ENCODE measurements around the gene C17orf100. TPM values are rescaled to one million over a fixed set of nuclear protein-coding genes. Genes with fewer than 3 reads are reported as not detected.

The C17orf100 gene
- polyA plus RNA-seq, 2 of the 4 experiments (the other 2 are of a cell fraction), result 3.1 to 4.1 TPM

DNA sequence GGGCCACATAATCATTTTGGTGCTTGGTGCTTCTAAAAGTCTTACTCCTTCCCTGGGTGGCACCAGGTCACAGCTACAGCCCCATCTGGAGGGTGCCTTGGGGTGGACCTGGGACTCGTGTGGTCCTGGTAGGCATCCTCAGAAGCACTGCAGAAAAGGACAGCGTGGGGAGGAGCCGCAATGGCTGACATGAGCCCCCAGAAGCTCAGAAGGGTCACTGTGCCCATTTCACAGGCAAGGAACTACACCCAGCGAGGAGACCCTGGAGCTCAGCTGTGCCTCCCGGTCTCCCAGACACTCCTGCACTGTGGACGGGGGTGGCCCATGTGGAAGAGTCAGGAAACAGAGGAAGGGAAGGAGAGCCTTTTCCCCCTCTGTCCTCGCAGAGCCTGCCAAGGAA is 26.4 kb downstream of the C17orf100 start:
- Histone ChIP-seq H3K27ac (no peak overlapping the region), H3K4me3 (no peak overlapping the region), H3K9me3 (no peaks in the 10 kb centered on the region), H3K4me1 (peaks cover 10% of the 10 kb centered on the region; the same call in 2 of the 3 replicates), H3K4me2 (no peak overlapping the region)
- ATAC-seq, result no peak
- ChIA-PET POLR2A (interaction anchor here (0.6 kb wide), 1 partner anchor 14 kb away, joined by 7 read pairs; no protein-coding TSS in a partner anchor), CTCF (interaction anchor here (0.8 to 5.3 kb wide), 8 partner anchors 8 to 368 kb away, joined by 3 to 62 read pairs (median 4); no protein-coding TSS in a partner anchor)
- no peak for FAIRE-seq
- WGBS (ENCODE audit: missing lambda C conversion rate), result 54% methylated on average over 7 of the region's 7 CpGs
- TF ChIP-seq ZFP36 (IDR thresholded peaks at IDR 0.05; ENCODE audit: borderline replicate concordance, partially characterized antibody) (no peak), POLR2A (IDR thresholded peaks at IDR 0.05; ENCODE audit: low read length) (no peak), ELK1 (IDR thresholded peaks at IDR 0.05; ENCODE audit: low read depth, low read length) (no peak), KDM5A (IDR thresholded peaks at IDR 0.05) (no peak), NPAS2 (CRISPR knock-in tag; IDR thresholded peaks at IDR 0.05; ENCODE audit: borderline replicate concordance) (no peak), RCOR1 (IDR thresholded peaks at IDR 0.05; ENCODE audit: low read depth, low read length) (no peak), CHD2 (IDR thresholded peaks at IDR 0.05; ENCODE audit: low read length, partially characterized antibody) (no peak)
- DNase-seq (ENCODE audit: low read depth in 1 of 2, low spot score in 1 of 2), result no peak

DNA sequence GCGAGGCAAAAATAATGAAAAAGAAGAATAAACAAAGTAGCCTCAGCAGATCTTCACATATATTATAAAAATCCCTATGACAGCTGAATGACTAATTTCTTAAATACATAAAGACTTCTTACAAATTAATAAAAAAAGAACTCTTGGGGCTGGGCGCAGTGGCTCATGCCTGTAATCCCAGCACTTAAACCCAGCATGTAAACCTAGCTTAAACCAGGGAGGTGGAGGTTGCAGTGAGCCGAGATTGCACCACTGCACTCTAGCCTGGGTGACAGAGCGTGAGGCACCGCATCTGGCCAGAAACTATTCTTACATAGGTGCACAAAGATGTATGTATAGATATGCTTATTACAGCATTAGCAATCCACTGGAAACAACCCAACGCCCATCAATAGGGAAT is 27.7 kb downstream of the C17orf100 start:
- FAIRE-seq (no peak), DNase-seq (ENCODE audit: low read depth in 1 of 2, low spot score in 1 of 2) (no peak), ATAC-seq (no peak)
- no peak overlapping the region for H3K27ac ChIP-seq
- 32% methylated on average over 6 of the region's 6 CpGs for WGBS (ENCODE audit: missing lambda C conversion rate)
- H3K4me3 ChIP-seq, result no peak overlapping the region
- no peaks in the 10 kb centered on the region for H3K9me3 ChIP-seq
- ChIA-PET POLR2A (no interaction called here), CTCF (interaction anchor here (0.9 to 5.3 kb wide), 6 partner anchors 8 to 325 kb away, joined by 3 to 62 read pairs (median 4); no protein-coding TSS in a partner anchor)
- peaks cover 10% of the 10 kb centered on the region; the same call in 2 of the 3 replicates for H3K4me1 ChIP-seq
- TF ChIP-seq, protein P1, sequence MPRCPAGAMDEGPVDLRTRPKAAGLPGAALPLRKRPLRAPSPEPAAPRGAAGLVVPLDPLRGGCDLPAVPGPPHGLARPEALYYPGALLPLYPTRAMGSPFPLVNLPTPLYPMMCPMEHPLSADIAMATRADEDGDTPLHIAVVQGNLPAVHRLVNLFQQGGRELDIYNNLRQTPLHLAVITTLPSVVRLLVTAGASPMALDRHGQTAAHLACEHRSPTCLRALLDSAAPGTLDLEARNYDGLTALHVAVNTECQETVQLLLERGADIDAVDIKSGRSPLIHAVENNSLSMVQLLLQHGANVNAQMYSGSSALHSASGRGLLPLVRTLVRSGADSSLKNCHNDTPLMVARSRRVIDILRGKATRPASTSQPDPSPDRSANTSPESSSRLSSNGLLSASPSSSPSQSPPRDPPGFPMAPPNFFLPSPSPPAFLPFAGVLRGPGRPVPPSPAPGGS (IDR thresholded peaks at IDR 0.05), result no peak
- TF ChIP-seq ESRRA (IDR thresholded peaks at IDR 0.05; ENCODE audit: borderline replicate concordance, low read length), result no peak
- TF ChIP-seq, protein P2, sequence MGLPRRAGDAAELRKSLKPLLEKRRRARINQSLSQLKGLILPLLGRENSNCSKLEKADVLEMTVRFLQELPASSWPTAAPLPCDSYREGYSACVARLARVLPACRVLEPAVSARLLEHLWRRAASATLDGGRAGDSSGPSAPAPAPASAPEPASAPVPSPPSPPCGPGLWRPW (IDR thresholded peaks at IDR 0.05), result no peak
- no peak for TF ChIP-seq PBX3 (IDR thresholded peaks at IDR 0.05)
- no peak for TF ChIP-seq FOSB (CRISPR knock-in tag; IDR thresholded peaks at IDR 0.05)
- TF ChIP-seq NFE2L2 (conservative IDR thresholded peaks at IDR 0.05; ENCODE audit: low read length), result no peak
- no peak for TF ChIP-seq GATA3 (IDR thresholded peaks at IDR 0.05; ENCODE audit: borderline replicate concordance)
- no peak for TF ChIP-seq ELK1 (IDR thresholded peaks at IDR 0.05; ENCODE audit: low read depth, low read length)
- no peak for TF ChIP-seq RCOR1 (IDR thresholded peaks at IDR 0.05; ENCODE audit: low read depth, low read length)
- TF ChIP-seq HDAC2 (IDR thresholded peaks at IDR 0.05), result no peak
- no peak for TF ChIP-seq USF2 (IDR thresholded peaks at IDR 0.05)
- TF ChIP-seq TP53 (CRISPR knock-in tag; IDR thresholded peaks at IDR 0.05), result no peak
- H3K4me2 ChIP-seq, result peak overlapping the region; percentile 27; the same call in 2 of the 3 replicates

GRCh38 chr17:6681176-6681575 is 29.6 kb downstream of the C17orf100 start:
- Histone ChIP-seq H3K4me2 (no peak overlapping the region), H3K9me3 (no peaks in the 10 kb centered on the region), H3K27ac (no peak overlapping the region), H3K4me3 (no peak overlapping the region), H3K4me1 (peaks cover 10% of the 10 kb centered on the region; the same call in 2 of the 3 replicates)
- ATAC-seq, result no peak
- POLR2A ChIA-PET, result no interaction called here
- CTCF ChIA-PET, result interaction anchor here (0.6 to 4.4 kb wide), 6 partner anchors 10 to 323 kb away, joined by 3 to 35 read pairs (median 4); no protein-coding TSS in a partner anchor
- no peak for FAIRE-seq
- DNase-seq (ENCODE audit: low read depth in 1 of 2, low spot score in 1 of 2), result no peak
- 40% methylated on average over 4 of the region's 4 CpGs for WGBS (ENCODE audit: missing lambda C conversion rate)
- TF ChIP-seq SMC3 (IDR thresholded peaks at IDR 0.05) (no peak), JUN (IDR thresholded peaks at IDR 0.05) (no peak), SREBF2 (IDR thresholded peaks at IDR 0.05) (no peak), ZFP36 (IDR thresholded peaks at IDR 0.05; ENCODE audit: borderline replicate concordance, partially characterized antibody) (no peak), POLR2A (IDR thresholded peaks at IDR 0.05; ENCODE audit: low read length) (no peak), BHLHE40 (IDR thresholded peaks at IDR 0.05; ENCODE audit: low read depth, low read length) (no peak), CBX2 (IDR thresholded peaks at IDR 0.05; ENCODE audit: borderline replicate concordance, low read depth) (no peak), RCOR1 (IDR thresholded peaks at IDR 0.05; ENCODE audit: low read depth, low read length) (no peak), POLR2AphosphoS2 (conservative IDR thresholded peaks at IDR 0.05; ENCODE audit: low read length) (no peak), RARB (CRISPR knock-in tag; IDR thresholded peaks at IDR 0.05) (no peak), HOXB5 (CRISPR knock-in tag; IDR thresholded peaks at IDR 0.05) (no peak), RFX5 (IDR thresholded peaks at IDR 0.05) (no peak), USF2 (IDR thresholded peaks at IDR 0.05) (no peak), MAFK (IDR thresholded peaks at IDR 0.05; ENCODE audit: partially characterized antibody) (no peak)
